Ammon's horn (tissue), 1 donor: ENCODE results near the gene SIGLEC8.

Source experiments
- DNase-seq: peaks from one replicate; pipeline ENCODE4 v3.0.0-alpha.2; 2016; ENCODE audit warnings: low spot score

SIGLEC8 gene

GRCh38 chr19:51402117-51402516 lies 56.1 kb downstream of the SIGLEC8 start:
- no peak for DNase-seq
